Uterus (tissue), 4 donors: ENCODE measurements around the gene HOXD4. TPM values are rescaled to one million over a fixed set of nuclear protein-coding genes. Genes with fewer than 3 reads are reported as not detected.
A peak's percentile ranks its signal among the peaks of the same experiment; 100 is the strongest.

Source experiments
- DNase-seq, 2 donors: peaks; one replicate each; pipeline ENCODE4 v3.0.0-alpha.2; 2019 to 2020
- H3K27ac ChIP-seq, 2 donors: fragments of 200-600 bp; sonication (generic); 1 replicate in 1 of 2; 2 replicates in 1 of 2; pipeline ENCODE4 v1.5.1; 2016 to 2018
- H3K27me3 ChIP-seq, 2 donors: fragments of 200-600 bp; sonication (generic); one replicate each; pipeline ENCODE4 v1.5.1; 2018 to 2019; ENCODE audit warnings: control low read depth in 1 of 2
- H3K36me3 ChIP-seq, 2 donors: fragments of 200-600 bp; sonication (generic); one replicate each; pipeline ENCODE4 v1.5.1; 2019; ENCODE audit warnings: control low read depth in 1 of 2
- H3K4me1 ChIP-seq, 2 donors: fragments of 200-600 bp; sonication (generic); one replicate each; pipeline ENCODE4 v1.5.1; 2018 to 2019; ENCODE audit warnings: control low read depth in 1 of 2
- H3K4me3 ChIP-seq, 2 donors: fragments of 200-600 bp; sonication (generic); 1 replicate in 1 of 2; 2 replicates in 1 of 2; pipeline ENCODE4 v1.5.1; 2018 to 2019; ENCODE audit warnings: mild to moderate bottlenecking in 1 of 2
- H3K9me3 ChIP-seq, 2 donors: fragments of 200-600 bp; sonication (generic); one replicate each; pipeline ENCODE4 v1.5.1; 2019; ENCODE audit warnings: control low read depth in 1 of 2
- POLR2A ChIP-seq, 2 donors: fragments of 450-650 bp; IDR thresholded peaks; one replicate each; pipeline ENCODE4 v1.6.1; 2016; ENCODE audit warnings: antibody characterized with exemption in 2 of 2, mild to moderate bottlenecking in 1 of 2, moderate library complexity in 1 of 2
- intact Hi-C: fragments of 100-400 bp; cut with DNase I; formaldehyde crosslinking; loops from one replicate; pipeline ENCODE4 v1.15.1; 2023; ENCODE audit warnings: low total_unique reads
- total RNA-seq, 4 donors: library from RNA; depleted of rRNA in 3 of 4; stranded (reverse); fragments of >200 nt in 3 of 4; gene quantifications; one replicate each; pipeline versions ENCODE4 v1.1.0 to v1.2.4, GENCODE V29; 2014 to 2023
- TF ChIP-seq, protein P1 (sequence below), 4 experiments: fragments of 200-600 bp in 2 of 4; fragments of 450-650 bp in 2 of 4; sonication (generic) in 2 of 4; IDR thresholded peaks; one replicate each; pipeline ENCODE4 v1.5.1; 2016 to 2019; ENCODE audit warnings: antibody characterized with exemption in 4 of 4, mild to moderate bottlenecking in 2 of 4, moderate library complexity in 1 of 4
- donor health status: DM: yes; HTN: yes; CAD: no.

The HOXD4 gene
- total RNA-seq, 4 donors from 2014 or later = 6.8 to 41.6 (median 13.0) TPM

- Histone ChIP-seq H3K9me3 (no peaks in the 10 kb centered on the region), H3K27ac (peak overlapping the region; percentile 82 to 83), H3K27me3 (no peaks in the 10 kb centered on the region), H3K4me1 (no peaks in the 10 kb centered on the region), H3K4me3 (peak overlapping the region in 1 of 2 donors; percentile 10), H3K36me3 (no peaks in the 10 kb centered on the region)
- DNase-seq = peak in 1 of 2 donors; percentile 68
- TF ChIP-seq, protein P1, sequence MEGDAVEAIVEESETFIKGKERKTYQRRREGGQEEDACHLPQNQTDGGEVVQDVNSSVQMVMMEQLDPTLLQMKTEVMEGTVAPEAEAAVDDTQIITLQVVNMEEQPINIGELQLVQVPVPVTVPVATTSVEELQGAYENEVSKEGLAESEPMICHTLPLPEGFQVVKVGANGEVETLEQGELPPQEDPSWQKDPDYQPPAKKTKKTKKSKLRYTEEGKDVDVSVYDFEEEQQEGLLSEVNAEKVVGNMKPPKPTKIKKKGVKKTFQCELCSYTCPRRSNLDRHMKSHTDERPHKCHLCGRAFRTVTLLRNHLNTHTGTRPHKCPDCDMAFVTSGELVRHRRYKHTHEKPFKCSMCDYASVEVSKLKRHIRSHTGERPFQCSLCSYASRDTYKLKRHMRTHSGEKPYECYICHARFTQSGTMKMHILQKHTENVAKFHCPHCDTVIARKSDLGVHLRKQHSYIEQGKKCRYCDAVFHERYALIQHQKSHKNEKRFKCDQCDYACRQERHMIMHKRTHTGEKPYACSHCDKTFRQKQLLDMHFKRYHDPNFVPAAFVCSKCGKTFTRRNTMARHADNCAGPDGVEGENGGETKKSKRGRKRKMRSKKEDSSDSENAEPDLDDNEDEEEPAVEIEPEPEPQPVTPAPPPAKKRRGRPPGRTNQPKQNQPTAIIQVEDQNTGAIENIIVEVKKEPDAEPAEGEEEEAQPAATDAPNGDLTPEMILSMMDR (IDR thresholded peaks at IDR 0.05) = no peak
- TF ChIP-seq POLR2A (IDR thresholded peaks at IDR 0.05) = no peak
- intact Hi-C loops = no loop called here
Measured at GRCh38 chr2:176161825-176162626, 10.7 kb downstream of the HOXD4 start.

DNA sequence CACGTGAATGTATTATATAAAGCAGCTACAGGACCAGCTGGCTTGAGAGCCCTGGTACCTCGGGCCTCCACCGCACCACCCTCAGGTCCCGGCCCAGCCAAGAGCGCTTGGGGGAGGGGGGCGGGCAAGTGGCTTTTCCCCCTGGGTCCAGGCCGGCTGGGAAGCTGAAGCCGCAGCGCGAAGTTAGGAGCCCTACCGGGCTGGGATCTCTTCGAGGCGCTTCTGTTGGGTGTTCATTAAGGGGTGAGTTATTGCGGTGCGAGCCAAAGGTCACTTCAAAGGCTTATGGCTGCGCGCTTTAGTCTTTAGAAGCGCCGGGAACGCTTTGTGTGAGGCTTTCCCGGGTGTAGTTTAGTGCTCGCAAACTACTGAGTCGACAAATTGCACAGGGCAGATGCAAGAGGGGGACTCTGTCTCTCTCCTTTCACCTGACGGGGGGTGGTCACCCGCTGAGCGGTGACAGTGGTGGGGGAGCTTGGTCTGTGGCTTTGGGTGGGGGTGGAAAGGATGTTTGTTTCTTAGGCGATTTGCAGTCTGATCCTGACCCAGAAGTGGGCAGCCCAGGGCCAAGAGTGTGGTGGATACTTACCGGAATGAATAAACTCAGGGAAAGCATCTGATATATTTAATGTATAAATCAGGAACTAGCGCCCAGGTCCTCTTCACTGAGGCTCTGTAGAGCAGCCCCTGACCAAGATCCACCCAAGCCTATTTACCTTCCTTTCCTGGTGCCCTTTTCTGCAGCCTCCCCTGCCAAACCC lies 11.7 kb downstream of the HOXD4 start:
- H3K4me1 ChIP-seq = no peaks in the 10 kb centered on the region
- no peak for DNase-seq
- H3K9me3 ChIP-seq = no peaks in the 10 kb centered on the region
- peak overlapping the region; percentile 82 to 83 for H3K27ac ChIP-seq
- no peak overlapping the region for H3K4me3 ChIP-seq
- H3K27me3 ChIP-seq = no peaks in the 10 kb centered on the region
- no peaks in the 10 kb centered on the region for H3K36me3 ChIP-seq
- intact Hi-C loops = no loop called here
- TF ChIP-seq POLR2A (IDR thresholded peaks at IDR 0.05) = no peak
- TF ChIP-seq, protein P1 (IDR thresholded peaks at IDR 0.05) = no peak

DNA sequence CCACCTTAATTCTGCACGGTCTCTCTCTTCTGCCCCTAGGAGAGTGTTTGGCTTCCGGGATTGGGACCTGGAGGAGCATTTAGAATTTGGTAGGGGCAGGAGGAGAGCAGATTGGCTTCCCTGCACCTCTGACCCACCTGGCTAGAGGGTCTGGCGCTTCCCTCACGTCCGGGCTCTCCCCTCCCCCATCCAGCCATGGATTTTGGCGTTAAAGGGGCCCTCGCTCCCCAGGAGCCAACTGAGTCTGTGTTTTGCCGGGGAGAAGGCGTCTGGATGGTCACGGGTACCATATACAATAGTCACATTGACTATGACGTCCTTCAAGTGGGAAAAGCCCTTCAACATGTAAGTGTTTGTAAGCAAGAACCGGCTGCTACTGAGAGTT lies 12.3 kb downstream of the HOXD4 start:
- TF ChIP-seq, protein P1 (IDR thresholded peaks at IDR 0.05) = no peak
- TF ChIP-seq POLR2A (IDR thresholded peaks at IDR 0.05) = no peak

GRCh38 chr2:176164201-176164600 lies 12.9 kb downstream of the HOXD4 start:
- TF ChIP-seq, protein P1 (IDR thresholded peaks at IDR 0.05) = no peak
- no peak for TF ChIP-seq POLR2A (IDR thresholded peaks at IDR 0.05)
- intact Hi-C loops = no loop called here
- Histone ChIP-seq H3K4me3 (no peak overlapping the region), H3K9me3 (no peaks in the 10 kb centered on the region), H3K4me1 (no peaks in the 10 kb centered on the region), H3K27ac (peak overlapping the region in 1 of 2 donors; percentile 72), H3K27me3 (no peaks in the 10 kb centered on the region), H3K36me3 (no peaks in the 10 kb centered on the region)
- no peak for DNase-seq

More for the DNA sequence above, 12.3 kb downstream of the HOXD4 start:
- H3K27me3 ChIP-seq = no peaks in the 10 kb centered on the region
- no peaks in the 10 kb centered on the region for H3K4me1 ChIP-seq
- DNase-seq = no peak
- H3K27ac ChIP-seq = peak overlapping the region in 1 of 2 donors; percentile 83
- no peaks in the 10 kb centered on the region for H3K9me3 ChIP-seq
- intact Hi-C loops = no loop called here
- no peaks in the 10 kb centered on the region for H3K36me3 ChIP-seq
- no peak overlapping the region for H3K4me3 ChIP-seq
